Measurements from ENCODE around the gene KLHDC8A. TPM values are rescaled to one million over a fixed set of nuclear protein-coding genes. Genes with fewer than 3 reads are reported as not detected.
A peak's percentile ranks its signal among the peaks of the same experiment; 100 is the strongest.

The KLHDC8A gene
- total RNA-seq, 2 donors from 2014 or later = 0.78 to 8.6 TPM

- H3K9me3 ChIP-seq = no peaks in the 10 kb centered on the region
- peaks cover 15% of the 10 kb centered on the region for H3K4me1 ChIP-seq
- H3K27ac ChIP-seq = peak overlapping the region in 1 of 4 donors; percentile 18
- ATAC-seq (peak; percentile 15), DNase-seq (peak in 1 of 4 donors; percentile 76)
- 64 to 79% methylated on average over 8 of the region's 8 CpGs for WGBS, 2 donors
- TF ChIP-seq CTCF (IDR thresholded peaks at IDR 0.05) (no peak), POLR2A (IDR thresholded peaks at IDR 0.05) (no peak)
- intact Hi-C loops (cut with DNase I) = no loop called here
- H3K27me3 ChIP-seq = no peaks in the 10 kb centered on the region
- no peaks in the 10 kb centered on the region for H3K36me3 ChIP-seq (replicated peaks in 1 of 2; ENCODE audit: insufficient read depth in 1 of 2, low read depth in 2 of 2)
- H3K4me3 ChIP-seq = no peak overlapping the region
These were observed 68.8 kb downstream of the KLHDC8A start for GRCh38 chr1:205287767-205288559.

GRCh38 chr1:205287076-205287475 lies 69.6 kb downstream of the KLHDC8A start:
- no peak overlapping the region for H3K4me3 ChIP-seq
- H3K27me3 ChIP-seq = no peaks in the 10 kb centered on the region
- no peaks in the 10 kb centered on the region for H3K9me3 ChIP-seq
- peaks cover 15% of the 10 kb centered on the region for H3K4me1 ChIP-seq
- WGBS, 2 donors = 87 to 96% methylated on average over 3 of the region's 3 CpGs
- ATAC-seq = no peak
- H3K36me3 ChIP-seq (replicated peaks in 1 of 2; ENCODE audit: insufficient read depth in 1 of 2, low read depth in 2 of 2) = no peaks in the 10 kb centered on the region
- peak overlapping the region in 1 of 4 donors; percentile 18 for H3K27ac ChIP-seq
- DNase-seq = no peak
- intact Hi-C loops (cut with DNase I) = no loop called here
- TF ChIP-seq POLR2A (IDR thresholded peaks at IDR 0.05) = no peak
- TF ChIP-seq CTCF (IDR thresholded peaks at IDR 0.05) = no peak

GRCh38 chr1:205286335-205286950 lies 70.3 kb downstream of the KLHDC8A start:
- H3K9me3 ChIP-seq = no peaks in the 10 kb centered on the region
- H3K4me1 ChIP-seq = peaks cover 15% of the 10 kb centered on the region
- H3K27ac ChIP-seq = no peak overlapping the region
- no peaks in the 10 kb centered on the region for H3K27me3 ChIP-seq
- ATAC-seq (no peak), DNase-seq (no peak)
- TF ChIP-seq POLR2A (IDR thresholded peaks at IDR 0.05) (no peak), CTCF (IDR thresholded peaks at IDR 0.05) (no peak)
- intact Hi-C loops (cut with DNase I) = no loop called here
- 85 to 89% methylated on average over 7 to 9 of the region's 9 CpGs for whole genome bisulfite sequencing, 2 donors
- H3K4me3 ChIP-seq = no peak overlapping the region
- no peaks in the 10 kb centered on the region for H3K36me3 ChIP-seq (replicated peaks in 1 of 2; ENCODE audit: insufficient read depth in 1 of 2, low read depth in 2 of 2)

Small RNA genes within 50 kb of the gene (small RNA-seq; reads per million reads assigned to genes)
- gene SNRPGP10 = not detected

Other genes starting within 250 kb of the KLHDC8A start
- 1 to 10 TPM; 5.6 to 9.3 TPM for gene RBBP5, start 234.9 kb downstream of the KLHDC8A start, total RNA-seq
- gene DSTYK, start 145.2 kb downstream of the KLHDC8A start, total RNA-seq = 1 to 10 TPM; 6.5 to 8.6 TPM
- gene TMCC2, start 129.0 kb downstream of the KLHDC8A start, total RNA-seq = 1 to 10 TPM; 1.3 to 1.6 TPM
- gene NUAK2, start 35.2 kb downstream of the KLHDC8A start, total RNA-seq = 10 to 100 TPM; 11.2 to 20.8 TPM
- not detected for gene LEMD1, start 65.1 kb upstream of the KLHDC8A start, total RNA-seq
- gene BLACAT1, start 99.1 kb upstream of the KLHDC8A start, total RNA-seq = 1 to 10 TPM in 1 of 2 donors, not detected in 1; 1.0 TPM
- 10 to 100 TPM; 28.0 to 28.7 TPM for gene CDK18, start 147.7 kb upstream of the KLHDC8A start, total RNA-seq